Stimulated activated CD8-positive, alpha-beta memory T cell treated with anti-CD3 and anti-CD28 coated beads, Interleukin-4, amount 100 ng/mL, for 4 hours (primary cell): Measurements from ENCODE around the gene HMCN2.

ENCODE experiments used
- DNase-seq, 2 donors: peaks; one replicate each; pipeline ENCODE4 v3.0.0-alpha.2; 2020; ENCODE audit warnings: low read depth in 2 of 2, low spot score in 1 of 2

HMCN2 gene

GRCh38 chr9:130448035-130448624 lies 182.6 kb downstream of the HMCN2 start:
- no peak for DNase-seq

- no peak for DNase-seq
Measured at GRCh38 chr9:130448771-130449603, 183.4 kb downstream of the HMCN2 start.

GRCh38 chr9:130450344-130451003 lies 184.9 kb downstream of the HMCN2 start:
- DNase-seq: no peak

DNA sequence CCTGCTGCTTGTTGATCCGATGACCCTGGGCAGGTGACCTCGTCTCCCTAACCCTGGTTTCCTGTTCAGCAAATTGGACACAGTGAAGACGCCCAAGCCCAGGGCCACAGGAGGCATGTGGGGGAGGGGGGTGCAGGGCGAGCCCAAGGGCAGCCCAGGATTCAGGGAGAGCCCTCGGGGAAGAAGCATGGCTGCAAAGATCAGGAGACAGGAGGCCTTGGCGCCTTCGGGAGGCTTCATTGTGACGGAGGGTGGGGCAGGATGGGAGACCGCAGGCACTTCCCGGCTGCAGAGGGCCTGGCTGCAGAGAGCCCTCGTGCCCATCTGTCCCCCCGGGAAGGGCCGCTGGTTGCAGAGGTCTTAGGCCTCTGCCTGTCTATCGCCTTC lies 185.4 kb downstream of the HMCN2 start:
- no peak for DNase-seq

- no peak for DNase-seq
Measured at GRCh38 chr9:130451509-130452388, 186.2 kb downstream of the HMCN2 start.

GRCh38 chr9:130452835-130453234 lies 187.3 kb downstream of the HMCN2 start:
- DNase-seq: no peak

DNA sequence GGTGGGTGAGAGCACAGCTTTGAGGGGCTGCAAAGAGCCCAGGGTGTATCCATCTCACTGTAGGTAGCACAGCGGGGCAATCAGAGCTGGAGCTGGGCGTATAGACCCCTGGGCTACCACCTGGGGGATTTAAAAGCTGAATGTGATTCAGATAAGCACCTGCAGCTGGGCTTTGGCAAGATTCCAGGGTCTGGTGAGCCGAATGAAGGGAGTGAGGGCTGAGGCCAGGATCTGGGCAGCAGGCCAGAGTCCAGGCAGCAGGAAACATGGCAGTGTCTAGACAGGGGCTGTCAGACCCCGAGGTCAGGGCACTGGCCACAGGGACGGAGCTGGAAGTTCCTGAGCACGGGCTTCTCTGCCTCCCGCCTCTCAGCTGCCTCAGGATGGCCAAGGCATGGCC lies 187.9 kb downstream of the HMCN2 start:
- no peak for DNase-seq

GRCh38 chr9:130454096-130454811 lies 188.7 kb downstream of the HMCN2 start:
- DNase-seq: no peak

DNA sequence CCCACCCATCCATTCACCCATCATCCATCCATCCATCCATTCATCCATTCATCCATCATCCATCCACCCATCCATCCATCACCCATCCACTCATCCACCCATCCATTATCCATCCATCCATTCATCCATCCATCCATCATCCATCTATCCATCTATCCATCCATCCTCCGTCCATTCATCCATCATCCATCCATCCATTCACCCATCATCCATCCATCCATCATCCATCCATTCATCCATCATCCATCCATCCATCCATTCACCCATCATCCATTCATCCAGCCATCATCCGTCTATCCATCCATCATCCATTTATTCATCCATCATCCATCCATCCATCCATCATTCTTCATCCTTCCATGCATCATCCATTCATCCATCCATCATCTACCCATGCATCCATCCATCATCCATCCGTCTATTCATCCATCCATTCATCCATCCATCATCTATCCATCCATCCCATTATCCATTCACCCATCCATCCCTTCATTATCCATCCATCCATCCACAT lies 189.3 kb downstream of the HMCN2 start:
- no peak for DNase-seq

DNA sequence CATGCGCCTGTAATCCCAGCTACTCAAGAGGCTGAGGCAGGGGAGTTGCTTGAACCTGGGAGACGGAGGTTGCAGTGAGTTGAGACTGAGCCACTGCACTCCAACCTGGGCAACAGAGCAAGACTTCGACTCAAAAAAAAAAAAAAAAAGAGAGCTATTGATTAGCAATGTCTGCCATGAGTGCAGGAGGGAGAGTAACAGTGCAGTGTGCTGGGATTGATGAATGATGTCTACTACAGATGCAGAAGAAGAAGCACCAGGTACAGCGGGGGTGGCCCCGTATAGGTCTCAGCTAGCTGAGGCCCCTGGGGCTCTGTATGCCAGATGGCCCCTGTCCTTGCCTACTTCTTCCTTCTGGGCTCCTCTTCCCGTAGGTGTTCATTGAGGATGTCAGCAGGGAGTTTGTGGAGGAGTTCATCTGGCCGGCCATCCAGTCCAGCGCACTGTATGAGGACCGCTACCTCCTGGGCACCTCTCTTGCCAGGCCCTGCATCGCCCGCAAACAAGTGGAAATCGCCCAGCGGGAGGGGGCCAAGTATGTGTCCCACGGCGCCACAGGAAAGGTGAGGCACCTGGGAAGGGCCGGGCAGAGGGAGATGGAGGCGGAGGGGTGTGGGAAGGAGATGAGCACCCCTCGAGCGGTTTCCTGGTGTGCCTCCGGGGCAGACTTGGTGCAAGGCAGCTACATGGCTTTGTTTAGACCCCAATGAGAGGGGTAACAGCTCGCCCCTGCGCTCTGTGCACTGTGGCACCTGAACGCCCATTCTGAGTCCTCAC lies 192.7 kb downstream of the HMCN2 start:
- no peak for DNase-seq

- DNase-seq: no peak
Measured at GRCh38 chr9:130458804-130459067, 193.2 kb downstream of the HMCN2 start.

- no peak for DNase-seq
Measured at GRCh38 chr9:130459151-130459550, 193.6 kb downstream of the HMCN2 start.

- no peak for DNase-seq
Measured at GRCh38 chr9:130459941-130460669, 194.5 kb downstream of the HMCN2 start.

DNA sequence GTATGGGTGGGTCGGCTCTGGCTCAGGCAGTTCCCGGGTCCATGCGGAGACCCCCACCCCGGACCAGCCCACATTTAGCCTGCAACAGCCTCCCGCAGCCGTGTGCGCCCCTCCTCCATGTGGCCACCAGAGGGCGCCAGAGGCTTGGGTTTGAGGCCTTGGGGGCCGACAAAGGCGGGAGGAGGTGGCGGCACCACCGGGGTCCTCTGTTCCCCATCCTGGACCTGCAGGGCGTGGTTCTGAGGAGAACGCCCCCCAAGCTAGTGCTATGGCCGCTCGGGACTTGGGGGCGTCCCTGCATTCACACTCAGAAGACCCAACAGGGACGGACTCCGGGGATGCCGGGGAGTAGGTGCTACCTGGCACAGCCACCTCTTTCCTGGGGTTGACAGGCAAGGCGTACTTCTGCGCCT lies 195.7 kb downstream of the HMCN2 start:
- peak; percentile 31 to 53 for DNase-seq

GRCh38 chr9:130461731-130462130 lies 196.2 kb downstream of the HMCN2 start:
- DNase-seq: no peak

DNA sequence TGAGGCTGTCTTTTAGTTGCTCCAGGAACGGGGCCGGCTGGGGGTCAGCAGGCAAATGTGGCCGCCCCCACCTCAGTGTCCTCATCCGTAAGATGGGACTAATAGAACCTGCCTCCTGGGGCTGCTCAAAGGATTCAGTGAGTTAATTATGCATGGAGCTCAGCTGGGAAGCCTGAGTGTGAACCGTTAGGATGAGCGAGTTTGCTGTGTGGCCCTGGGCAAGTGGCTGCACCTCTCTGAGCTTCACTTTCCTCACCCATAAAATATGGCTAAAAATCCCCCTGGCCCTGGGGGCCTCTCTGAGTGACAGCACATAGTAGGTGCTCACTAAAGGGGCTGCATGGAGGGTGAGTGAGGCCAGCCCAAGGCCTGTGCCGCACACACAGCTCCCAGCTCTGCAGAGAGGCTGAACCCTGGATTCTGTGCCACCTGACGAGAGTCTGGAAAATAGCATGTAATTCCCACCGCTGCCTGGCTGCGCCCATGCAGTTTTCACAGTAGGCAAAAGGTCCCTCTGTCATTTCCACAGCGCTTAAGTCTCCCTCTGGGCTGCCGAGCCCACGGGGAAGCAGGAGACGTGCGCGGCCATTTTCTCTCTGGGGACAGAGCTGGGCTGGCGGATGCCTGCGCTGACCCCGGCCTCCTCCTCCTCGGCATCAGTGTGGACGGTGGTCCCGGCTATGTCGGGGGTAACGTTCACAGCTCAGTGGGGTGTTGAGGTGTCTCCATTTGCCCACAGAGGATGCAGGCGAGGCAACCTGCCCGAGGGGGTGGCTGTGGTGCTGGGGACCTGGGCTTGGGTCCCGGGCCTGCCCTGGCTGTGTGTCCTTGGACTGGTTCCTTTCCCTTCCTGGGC lies 197.4 kb downstream of the HMCN2 start:
- DNase-seq: no peak

GRCh38 chr9:130463763-130464745 lies 198.5 kb downstream of the HMCN2 start:
- DNase-seq: no peak
